Stimulated activated CD8-positive, alpha-beta memory T cell treated with anti-CD3 and anti-CD28 coated beads, Interleukin-12 subunit alpha, Interleukin-12 subunit beta, amount 100 ng/mL, for 4 hours (primary cell): ENCODE data around the gene FAT2.

Experiments
- DNase-seq: peaks from one replicate; pipeline ENCODE4 v3.0.0-alpha.2; 2020; ENCODE audit warnings: low read depth

FAT2 gene, protein sequence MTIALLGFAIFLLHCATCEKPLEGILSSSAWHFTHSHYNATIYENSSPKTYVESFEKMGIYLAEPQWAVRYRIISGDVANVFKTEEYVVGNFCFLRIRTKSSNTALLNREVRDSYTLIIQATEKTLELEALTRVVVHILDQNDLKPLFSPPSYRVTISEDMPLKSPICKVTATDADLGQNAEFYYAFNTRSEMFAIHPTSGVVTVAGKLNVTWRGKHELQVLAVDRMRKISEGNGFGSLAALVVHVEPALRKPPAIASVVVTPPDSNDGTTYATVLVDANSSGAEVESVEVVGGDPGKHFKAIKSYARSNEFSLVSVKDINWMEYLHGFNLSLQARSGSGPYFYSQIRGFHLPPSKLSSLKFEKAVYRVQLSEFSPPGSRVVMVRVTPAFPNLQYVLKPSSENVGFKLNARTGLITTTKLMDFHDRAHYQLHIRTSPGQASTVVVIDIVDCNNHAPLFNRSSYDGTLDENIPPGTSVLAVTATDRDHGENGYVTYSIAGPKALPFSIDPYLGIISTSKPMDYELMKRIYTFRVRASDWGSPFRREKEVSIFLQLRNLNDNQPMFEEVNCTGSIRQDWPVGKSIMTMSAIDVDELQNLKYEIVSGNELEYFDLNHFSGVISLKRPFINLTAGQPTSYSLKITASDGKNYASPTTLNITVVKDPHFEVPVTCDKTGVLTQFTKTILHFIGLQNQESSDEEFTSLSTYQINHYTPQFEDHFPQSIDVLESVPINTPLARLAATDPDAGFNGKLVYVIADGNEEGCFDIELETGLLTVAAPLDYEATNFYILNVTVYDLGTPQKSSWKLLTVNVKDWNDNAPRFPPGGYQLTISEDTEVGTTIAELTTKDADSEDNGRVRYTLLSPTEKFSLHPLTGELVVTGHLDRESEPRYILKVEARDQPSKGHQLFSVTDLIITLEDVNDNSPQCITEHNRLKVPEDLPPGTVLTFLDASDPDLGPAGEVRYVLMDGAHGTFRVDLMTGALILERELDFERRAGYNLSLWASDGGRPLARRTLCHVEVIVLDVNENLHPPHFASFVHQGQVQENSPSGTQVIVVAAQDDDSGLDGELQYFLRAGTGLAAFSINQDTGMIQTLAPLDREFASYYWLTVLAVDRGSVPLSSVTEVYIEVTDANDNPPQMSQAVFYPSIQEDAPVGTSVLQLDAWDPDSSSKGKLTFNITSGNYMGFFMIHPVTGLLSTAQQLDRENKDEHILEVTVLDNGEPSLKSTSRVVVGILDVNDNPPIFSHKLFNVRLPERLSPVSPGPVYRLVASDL (N-terminal part only)

DNA sequence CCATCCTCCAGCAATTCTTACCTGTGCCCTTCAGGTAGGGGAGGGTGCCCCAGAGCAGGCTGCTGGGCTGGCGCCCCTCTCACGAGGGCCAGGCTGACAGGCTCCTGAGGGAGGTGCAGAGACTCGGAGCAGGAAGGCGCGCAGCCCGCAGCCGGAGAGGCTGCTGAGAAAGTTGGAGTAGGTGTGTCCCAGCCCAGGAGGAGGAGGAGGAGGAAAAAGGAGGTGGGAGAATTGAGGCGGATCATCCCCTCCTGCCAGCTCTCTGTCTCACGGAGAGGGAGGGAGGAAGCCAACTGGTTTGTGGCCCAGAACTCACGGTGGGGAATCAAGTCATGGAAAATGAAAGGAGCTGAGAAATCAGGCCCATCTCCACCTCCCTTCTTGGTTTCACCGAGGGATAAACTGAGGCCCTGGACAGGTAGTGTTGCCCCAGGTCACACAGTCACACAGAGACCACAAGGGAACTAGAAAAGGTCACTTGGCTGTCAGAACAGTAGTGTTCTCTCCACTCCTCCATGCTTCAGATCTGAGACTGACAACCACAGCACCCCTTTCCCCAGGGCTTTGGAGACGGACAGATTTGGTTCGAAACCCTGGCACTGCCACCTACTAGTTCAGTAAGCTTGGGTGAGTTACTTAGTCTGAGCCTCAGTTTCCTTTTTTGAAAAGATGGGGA, at the start of gene FAT2:
FAT2 (minus strand) TSS at position 188 of the 676 bp plus-strand sequence. CDS start 22,400 bp downstream, outside the sequence.
- DNase-seq, result no peak

DNA sequence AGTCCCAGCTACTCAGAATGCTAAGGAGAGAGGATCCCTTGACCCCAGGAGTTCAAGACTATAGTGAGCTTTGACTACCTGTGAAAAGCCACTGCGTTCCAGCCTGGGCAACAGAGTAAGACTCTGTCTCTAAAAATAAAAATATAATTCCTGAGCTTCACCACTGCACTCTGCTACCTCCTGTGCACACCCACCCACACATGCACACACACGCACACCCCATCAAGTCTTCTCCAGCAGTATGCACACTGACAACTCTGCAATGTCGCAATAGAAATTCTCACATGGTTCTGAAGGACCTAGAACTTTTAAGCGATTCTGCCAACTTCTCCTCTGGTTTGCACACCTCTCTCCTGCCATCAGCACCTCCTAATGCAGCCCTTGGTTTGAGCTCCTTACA, 47.5 kb upstream of the FAT2 start:
- DNase-seq, result no peak

DNA sequence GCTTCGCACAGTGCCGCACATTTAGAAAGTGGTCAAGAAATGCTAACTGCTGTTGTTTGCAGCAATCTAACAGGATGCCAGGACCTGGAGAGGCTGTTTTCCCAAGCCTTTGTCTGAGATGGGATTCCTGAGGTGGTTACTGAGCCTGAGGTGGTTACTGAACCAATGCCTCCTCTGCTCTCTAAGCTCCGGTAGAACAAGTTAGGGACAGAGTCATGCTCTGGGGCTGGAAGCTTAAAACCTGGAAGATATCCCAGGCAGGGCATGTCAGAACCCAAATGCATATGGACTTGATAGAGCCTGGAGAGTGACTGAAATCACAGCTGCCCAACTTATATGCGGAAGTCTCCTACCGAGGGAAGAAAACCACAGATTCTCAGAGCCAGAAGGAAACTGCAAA, 46.5 kb upstream of the FAT2 start:
- no peak for DNase-seq

- no peak for DNase-seq
Observed at GRCh38 chr5:151633892-151634291, 42.8 kb upstream of the FAT2 start.

DNA sequence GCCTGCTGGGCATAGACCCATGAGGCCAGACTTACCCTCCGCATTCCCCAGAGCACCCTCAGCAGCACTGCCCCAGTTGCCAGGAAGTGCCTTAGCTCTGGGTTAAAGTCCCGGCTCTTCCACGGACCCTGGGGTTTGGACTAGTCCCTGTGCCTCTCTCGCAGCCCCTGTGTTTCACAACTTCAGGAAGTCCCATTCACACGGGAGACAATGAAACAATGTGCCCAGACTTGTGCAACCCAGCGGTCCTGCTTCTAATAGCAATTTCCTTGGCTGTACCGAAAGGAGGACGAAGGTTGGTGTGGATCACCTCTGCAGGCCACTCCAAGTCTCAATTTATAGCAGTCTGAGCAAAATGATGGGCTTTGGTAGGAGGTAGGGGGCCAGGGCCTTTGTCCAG, 41.8 kb upstream of the FAT2 start:
- no peak for DNase-seq

GRCh38 chr5:151632524-151632923, 41.4 kb upstream of the FAT2 start:
- DNase-seq, result no peak

DNA sequence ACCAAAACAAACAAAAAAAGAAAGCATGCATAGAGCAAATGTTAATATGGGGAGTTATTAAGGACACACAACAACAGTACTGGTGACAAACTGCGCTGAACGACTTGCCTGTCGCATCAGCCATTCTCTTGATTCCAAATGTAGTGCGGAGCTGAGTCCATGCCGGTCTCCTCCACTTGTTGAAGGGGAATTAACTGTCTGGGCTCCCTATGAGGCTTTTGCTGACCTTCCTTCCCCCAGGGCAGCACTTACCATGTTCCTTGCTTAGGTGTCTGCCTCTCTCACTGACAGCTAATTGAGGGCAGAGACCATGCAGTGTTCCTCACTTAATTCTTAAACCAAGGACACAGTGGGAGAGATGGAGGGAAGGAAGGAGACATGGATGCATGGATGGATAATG, 40.8 kb upstream of the FAT2 start:
- no peak for DNase-seq

- no peak for DNase-seq
Observed at GRCh38 chr5:151630088-151630487, 39.0 kb upstream of the FAT2 start.

- DNase-seq, result no peak
Observed at GRCh38 chr5:151628112-151628823, 37.1 kb upstream of the FAT2 start.

DNA sequence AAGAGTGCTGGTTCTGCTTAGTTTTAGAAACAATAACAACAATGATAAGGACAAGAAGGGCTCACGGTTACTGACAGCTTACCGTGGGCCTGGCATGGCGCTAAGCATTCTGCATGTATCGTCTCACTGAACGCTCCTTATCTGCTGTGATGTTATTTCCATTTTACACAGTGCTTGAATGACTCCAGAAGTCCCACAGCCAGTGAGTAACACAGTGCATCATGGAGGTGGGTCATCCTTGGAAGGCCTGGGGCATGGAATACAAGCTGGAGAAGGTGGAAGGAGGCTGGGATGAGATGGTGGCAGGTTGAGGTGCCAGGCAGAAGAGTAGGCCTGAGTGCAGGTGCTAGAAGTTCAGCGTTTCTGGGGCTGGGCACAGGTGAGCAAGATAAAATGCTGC, 36.5 kb upstream of the FAT2 start:
- DNase-seq, result no peak

- no peak for DNase-seq
Observed at GRCh38 chr5:151625285-151625684, 34.2 kb upstream of the FAT2 start.

DNA sequence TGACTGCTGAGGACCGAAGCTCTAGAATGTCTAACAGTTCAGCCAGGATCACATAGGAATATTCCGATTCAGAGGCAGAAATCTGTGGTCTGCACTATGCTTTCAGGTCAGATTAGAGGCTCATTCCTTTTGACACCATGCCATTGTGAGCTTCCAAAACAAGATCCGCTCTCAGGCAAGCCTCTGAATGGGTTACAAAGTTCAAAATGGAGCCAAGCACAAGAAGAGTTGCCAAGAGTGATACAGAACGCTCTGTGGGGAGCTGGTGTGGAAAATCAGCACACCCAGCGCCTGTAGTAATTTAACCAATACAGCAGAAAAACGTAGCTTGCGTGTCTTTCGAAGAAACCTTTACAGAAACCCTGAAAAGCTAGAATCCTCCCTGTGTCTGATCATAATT, 33.3 kb upstream of the FAT2 start:
- no peak for DNase-seq

DNA sequence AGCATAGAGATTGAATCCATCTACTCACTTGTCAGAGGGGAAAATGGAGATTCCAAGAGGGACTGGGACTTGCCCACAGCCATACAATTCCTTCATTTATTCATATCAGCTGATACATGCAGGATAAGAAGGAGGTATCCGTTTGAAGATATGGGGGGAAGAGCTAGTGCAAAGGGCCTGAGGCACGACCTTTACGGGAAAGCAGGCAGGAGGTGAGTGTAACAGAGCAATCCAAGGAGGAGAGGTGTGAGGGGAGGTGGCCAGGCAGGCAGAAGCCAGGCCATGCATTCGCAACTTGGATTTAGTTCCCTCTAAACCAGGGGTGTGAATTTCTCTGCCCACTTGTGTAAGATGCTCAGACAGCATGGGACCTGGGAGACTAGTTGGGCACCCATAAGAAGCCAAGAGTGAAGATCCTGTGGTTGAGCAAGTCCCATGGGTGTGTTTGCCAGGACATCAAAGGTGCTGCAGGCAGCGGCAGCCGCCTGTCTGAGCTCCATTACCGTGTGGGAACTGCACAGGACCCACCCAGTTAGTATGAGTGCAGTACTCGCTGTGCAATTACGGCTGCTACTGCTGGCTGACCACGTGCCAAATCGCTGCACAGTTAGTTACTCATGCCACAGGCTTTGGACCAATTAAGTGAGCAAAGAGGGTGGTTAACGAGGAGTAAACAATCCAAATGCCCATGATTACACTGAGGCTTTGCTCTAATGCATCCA, 31.4 kb upstream of the FAT2 start:
- no peak for DNase-seq

DNA sequence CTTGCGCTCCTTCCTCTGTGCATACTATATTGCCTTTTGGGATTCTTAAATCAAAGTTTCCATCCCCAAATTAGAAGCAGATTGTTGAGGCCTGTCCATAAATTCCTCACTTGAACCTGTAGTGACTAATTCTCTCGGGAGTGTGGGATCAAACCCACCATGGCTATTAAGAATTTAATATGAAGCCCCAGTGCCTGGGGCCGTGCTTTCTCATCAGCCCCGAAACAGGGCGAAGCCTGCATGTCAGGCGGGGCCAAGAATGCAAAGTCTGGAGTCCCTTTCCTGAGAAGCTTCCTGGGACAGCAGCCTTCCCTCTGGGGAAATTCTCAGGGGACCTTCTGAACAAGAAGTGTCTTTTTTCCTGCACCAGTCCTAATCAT, 29.3 kb upstream of the FAT2 start:
- DNase-seq, result no peak

- no peak for DNase-seq
Observed at GRCh38 chr5:151619812-151620460, 28.8 kb upstream of the FAT2 start.

DNA sequence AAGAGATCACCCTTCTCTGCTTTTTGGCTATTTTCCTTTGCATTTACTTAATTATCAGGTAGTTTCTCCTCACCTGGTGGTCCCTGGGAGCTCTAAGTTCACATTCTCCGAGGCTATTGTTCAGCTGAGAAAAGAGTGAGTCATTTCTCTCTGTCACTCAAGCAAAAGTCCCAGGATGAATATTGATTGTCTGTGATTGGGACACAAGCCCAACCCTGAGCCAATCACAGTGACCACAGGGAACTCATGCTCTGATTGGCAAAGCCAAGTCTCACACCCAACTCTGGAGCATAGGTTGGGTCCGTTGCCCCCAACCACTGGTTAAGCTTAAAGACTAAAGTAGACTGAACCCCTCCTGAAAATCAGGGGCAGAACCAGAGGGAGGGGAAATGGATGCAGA, 27.8 kb upstream of the FAT2 start:
- DNase-seq, result no peak

DNA sequence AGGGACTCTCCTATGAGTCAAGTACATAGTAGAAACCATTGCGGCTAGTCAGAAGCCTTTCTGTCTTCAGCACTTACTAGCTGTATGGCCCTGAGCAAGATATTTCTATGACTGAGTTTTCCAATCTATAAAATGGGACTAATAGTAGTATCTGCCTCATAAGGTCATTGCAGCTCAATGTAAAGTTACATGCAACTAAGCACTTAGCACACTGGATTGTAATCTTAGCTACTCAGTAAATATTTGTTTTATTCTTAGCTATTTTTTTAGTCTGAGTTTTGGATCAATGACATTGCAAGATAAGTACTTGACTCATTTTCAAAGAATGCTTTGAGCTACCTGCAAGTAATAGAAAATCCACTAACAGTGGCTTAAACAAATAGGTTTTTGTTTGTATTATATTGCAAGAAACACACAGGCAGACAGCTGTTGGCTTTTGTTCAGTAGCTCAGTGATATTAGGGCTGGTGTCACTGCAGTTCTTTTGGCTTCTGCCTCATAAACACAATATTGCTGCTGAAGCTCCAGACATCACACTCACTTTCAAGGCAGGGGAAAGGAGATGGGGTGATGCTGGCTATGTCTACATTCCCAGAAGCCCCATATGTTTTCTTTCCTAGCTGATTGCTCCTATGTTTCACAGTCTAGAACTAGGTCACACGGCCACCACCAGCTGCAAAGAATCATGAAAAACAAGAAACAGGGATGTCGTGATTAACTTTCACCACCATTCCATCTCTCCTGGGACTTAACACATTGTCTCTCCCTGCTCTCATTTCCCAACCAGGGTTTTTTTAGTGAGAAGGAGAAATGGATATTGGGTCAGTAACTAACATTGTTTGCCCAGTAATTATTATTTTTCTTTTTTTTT, 26.9 kb upstream of the FAT2 start:
- DNase-seq, result no peak

GRCh38 chr5:151617383-151617840, 26.3 kb upstream of the FAT2 start:
- no peak for DNase-seq

DNA sequence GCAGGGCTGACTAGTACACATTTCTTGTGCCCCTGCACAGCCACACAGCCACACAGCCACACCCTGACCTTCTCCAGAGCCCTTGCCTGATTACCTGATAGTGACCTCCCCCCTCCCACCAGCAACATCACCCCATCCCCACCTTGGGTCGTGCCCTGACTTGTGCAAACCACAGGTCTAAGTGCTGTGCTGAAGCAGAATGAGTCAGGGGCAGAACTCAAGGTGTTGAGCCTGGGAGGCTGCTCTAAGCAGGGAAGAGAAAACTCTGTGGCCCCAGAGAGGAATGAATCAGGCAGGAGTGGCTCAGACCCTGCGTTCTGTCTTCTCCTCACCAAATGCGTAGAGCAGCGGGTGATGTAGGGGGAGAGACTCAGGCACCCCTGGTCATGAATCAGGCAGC, 24.3 kb upstream of the FAT2 start:
- DNase-seq, result no peak
